Esophagus muscularis mucosa (tissue), 4 donors: ENCODE data around the gene NR5A2.

ENCODE experiments used
- EP300 ChIP-seq: sonication (generic); formaldehyde crosslinking; IDR thresholded peaks from one replicate; pipeline ENCODE4 v1.6.1; 2017; ENCODE audit warnings: antibody characterized with exemption
- POLR2A ChIP-seq: fragments of 450-650 bp; IDR thresholded peaks from one replicate; pipeline ENCODE4 v1.6.1; 2017; ENCODE audit warnings: antibody characterized with exemption, moderate library complexity, mild to moderate bottlenecking, low read depth
- TF ChIP-seq, protein P1 (sequence below), 3 experiments: fragments of 200-600 bp in 2 of 3; fragments of 450-650 bp in 1 of 3; sonication (generic) in 2 of 3; IDR thresholded peaks; one replicate each; pipeline ENCODE4 v1.5.1; 2017 to 2019; ENCODE audit warnings: antibody characterized with exemption in 3 of 3, mild to moderate bottlenecking in 2 of 3, moderate library complexity in 1 of 3

DNA sequence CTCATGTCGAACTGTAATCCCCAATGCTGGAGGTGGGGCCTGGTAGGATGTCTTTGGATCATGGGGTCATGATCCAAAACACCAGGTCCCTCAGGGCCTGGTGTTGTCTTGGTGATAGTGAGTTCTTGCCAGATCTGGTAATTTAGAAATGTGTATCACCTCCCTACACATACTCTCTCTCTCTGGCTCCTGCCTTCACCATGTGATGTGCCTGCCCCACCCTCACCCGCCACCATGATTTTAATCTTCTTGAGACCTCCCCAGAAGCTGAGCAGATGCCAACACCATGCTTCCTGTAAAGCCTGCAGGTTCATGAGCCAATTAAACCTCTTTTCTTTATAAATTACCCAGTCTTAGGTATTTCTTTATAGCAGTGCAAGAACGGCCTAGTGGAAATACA is 136.4 kb downstream of the NR5A2 start:
- TF ChIP-seq, protein P1, sequence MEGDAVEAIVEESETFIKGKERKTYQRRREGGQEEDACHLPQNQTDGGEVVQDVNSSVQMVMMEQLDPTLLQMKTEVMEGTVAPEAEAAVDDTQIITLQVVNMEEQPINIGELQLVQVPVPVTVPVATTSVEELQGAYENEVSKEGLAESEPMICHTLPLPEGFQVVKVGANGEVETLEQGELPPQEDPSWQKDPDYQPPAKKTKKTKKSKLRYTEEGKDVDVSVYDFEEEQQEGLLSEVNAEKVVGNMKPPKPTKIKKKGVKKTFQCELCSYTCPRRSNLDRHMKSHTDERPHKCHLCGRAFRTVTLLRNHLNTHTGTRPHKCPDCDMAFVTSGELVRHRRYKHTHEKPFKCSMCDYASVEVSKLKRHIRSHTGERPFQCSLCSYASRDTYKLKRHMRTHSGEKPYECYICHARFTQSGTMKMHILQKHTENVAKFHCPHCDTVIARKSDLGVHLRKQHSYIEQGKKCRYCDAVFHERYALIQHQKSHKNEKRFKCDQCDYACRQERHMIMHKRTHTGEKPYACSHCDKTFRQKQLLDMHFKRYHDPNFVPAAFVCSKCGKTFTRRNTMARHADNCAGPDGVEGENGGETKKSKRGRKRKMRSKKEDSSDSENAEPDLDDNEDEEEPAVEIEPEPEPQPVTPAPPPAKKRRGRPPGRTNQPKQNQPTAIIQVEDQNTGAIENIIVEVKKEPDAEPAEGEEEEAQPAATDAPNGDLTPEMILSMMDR (IDR thresholded peaks at IDR 0.05), result no peak
- no peak for TF ChIP-seq POLR2A
- TF ChIP-seq EP300, result no peak
